RWPE1 (cell line): Measurements from ENCODE around the gene TMEM61.

Source experiments
- CTCF ChIA-PET: fragments of 350-600 bp; sonication (Branson Sonifier 250); formaldehyde crosslinking; extraction: SDS; loops from one replicate; lab custom pipeline; 2021; lab: Yijun Ruan, JAX
- POLR2A ChIA-PET: fragments of 400-600 bp; formaldehyde crosslinking; extraction: SDS; loops from one replicate; lab custom pipeline; 2020; ENCODE audit warnings: antibody characterized with exemption; ENCODE audit not compliant: low non-redundant PET; lab: Yijun Ruan, JAX
- DNase-seq: peaks from one replicate; pipeline ENCODE4 v3.0.0; 2012; ENCODE audit warnings: low spot score
- H3K27ac ChIP-seq: fragments of 450-650 bp; 2 replicates; pipeline ENCODE4 v1.5.1; 2017
- CTCF ChIP-seq: fragments of 450-650 bp; conservative IDR thresholded peaks from 2 replicates; pipeline ENCODE4 v1.5.1; 2017; ENCODE audit warnings: low read depth, mild to moderate bottlenecking

TMEM61 gene

GRCh38 chr1:54940042-54940441 is 40.4 kb upstream of the TMEM61 start:
- ChIA-PET CTCF (interaction anchor here (0.7 to 1.3 kb wide), 5 partner anchors 10 to 869 kb away, joined by 3 to 8 read pairs (median 4); no protein-coding TSS in a partner anchor), POLR2A (no interaction called here)
- no peak overlapping the region for H3K27ac ChIP-seq
- DNase-seq, result no peak
- no peak for TF ChIP-seq CTCF

GRCh38 chr1:54942976-54943375 is 37.5 kb upstream of the TMEM61 start:
- no peak for DNase-seq
- no peak for TF ChIP-seq CTCF
- POLR2A ChIA-PET, result no interaction called here
- CTCF ChIA-PET, result interaction anchor here (1.3 kb wide), 1 partner anchor 79 kb away, joined by 4 read pairs; no protein-coding TSS in a partner anchor
- H3K27ac ChIP-seq, result no peak overlapping the region

- TF ChIP-seq CTCF, result peak; percentile 83
- ChIA-PET POLR2A (no interaction called here), CTCF (interaction anchor here (0.5 to 3.8 kb wide), 19 partner anchors 11 to 153 kb away, joined by 3 to 26 read pairs (median 4); partner anchors contain the start of gene DHCR24)
- DNase-seq, result peak; percentile 70
- H3K27ac ChIP-seq, result peak overlapping the region; percentile 47
Observed at GRCh38 chr1:54944610-54945392, 35.6 kb upstream of the TMEM61 start.

- peak overlapping the region; percentile 47 for H3K27ac ChIP-seq
- POLR2A ChIA-PET, result no interaction called here
- TF ChIP-seq CTCF, result peak; percentile 19
- peak; percentile 63 for DNase-seq
- CTCF ChIA-PET, result interaction anchor here (0.5 to 3.8 kb wide), 17 partner anchors 12 to 154 kb away, joined by 3 to 26 read pairs (median 4); partner anchors contain the start of gene DHCR24
Observed at GRCh38 chr1:54945393-54945936, 35.0 kb upstream of the TMEM61 start.

- ChIA-PET POLR2A (no interaction called here), CTCF (interaction anchor here (1.9 to 3.8 kb wide), 2 partner anchors 49 to 74 kb away, joined by 9 to 26 read pairs; no protein-coding TSS in a partner anchor)
- no peak for DNase-seq
- H3K27ac ChIP-seq, result no peak overlapping the region
- TF ChIP-seq CTCF, result no peak
Observed at GRCh38 chr1:54947540-54947939, 32.9 kb upstream of the TMEM61 start.

- H3K27ac ChIP-seq, result no peak overlapping the region
- ChIA-PET POLR2A (no interaction called here), CTCF (interaction anchor here (0.5 to 4.3 kb wide), 3 partner anchors 47 to 73 kb away, joined by 5 to 60 read pairs (median 39); no protein-coding TSS in a partner anchor)
- no peak for TF ChIP-seq CTCF
- DNase-seq, result no peak
Observed at GRCh38 chr1:54949053-54949452, 31.4 kb upstream of the TMEM61 start.
